Measurements from ENCODE around the gene COLQ.

GRCh38 chr3:15563190-15563589, 41.7 kb upstream of the COLQ start:
- TF ChIP-seq CTCF (IDR thresholded peaks at IDR 0.05 in 8 of 11, conservative IDR thresholded peaks at IDR 0.05 in 3 of 11) (no peak), POLR2A (IDR thresholded peaks at IDR 0.05) (no peak)

All from spleen (tissue), 7 donors.